Body of pancreas (tissue), 4 donors: ENCODE measurements around the gene MCHR2.

Source experiments
- CTCF ChIP-seq, 7 experiments: fragments of 450-650 bp in 4 of 7; fragments of 200-600 bp in 3 of 7; sonication (generic) in 3 of 7; IDR thresholded peaks; one replicate each; pipeline ENCODE4 v1.5.1; 2016 to 2019; ENCODE audit warnings: antibody characterized with exemption in 7 of 7
- POLR2A ChIP-seq, 3 donors: fragments of 450-650 bp; IDR thresholded peaks; one replicate each; pipeline ENCODE4 v1.6.1; 2016; ENCODE audit warnings: antibody characterized with exemption in 3 of 3, mild to moderate bottlenecking in 2 of 3

- TF ChIP-seq CTCF (IDR thresholded peaks at IDR 0.05) (no peak), POLR2A (IDR thresholded peaks at IDR 0.05) (no peak)
These were observed 99.2 kb downstream of the MCHR2 start for GRCh38 chr6:99894815-99895214.
